SK-N-SH (cell line): Measurements from ENCODE around the gene FGF10. TPM values are rescaled to one million over a fixed set of nuclear protein-coding genes. Genes with fewer than 3 reads are reported as not detected.

Experiments used
- CTCF ChIA-PET: fragments of 300-600, 350-600 bp; formaldehyde crosslinking; extraction: SDS; loops from one replicate; lab custom pipeline; 2021; lab: Yijun Ruan, JAX
- POLR2A ChIA-PET: fragments of 350-600 bp; sonication (Branson Sonifier 250); formaldehyde crosslinking; extraction: SDS; loops from one replicate; lab custom pipeline; 2020; ENCODE audit warnings: antibody characterized with exemption, inconsistent platforms; lab: Yijun Ruan, JAX
- DNase-seq: peaks from one replicate; pipeline ENCODE4 v3.0.0; 2012
- H2AFZ ChIP-seq: fragments of 200-600 bp; sonication (generic); 2 replicates; pipeline ENCODE4 v1.8.1; 2016; ENCODE audit warnings: antibody characterized with exemption, mild to moderate bottlenecking, low read depth
- H3F3A ChIP-seq: fragments of 200-600 bp; sonication (generic); replicated peaks from 2 replicates; pipeline ENCODE3; 2016; ENCODE audit warnings: antibody characterized with exemption, mild to moderate bottlenecking; ENCODE audit not compliant: insufficient read depth
- H3K27ac ChIP-seq, 2 experiments: fragments of 200-500 bp in 1 of 2; fragments of 200-600 bp in 1 of 2; sonication (Bioruptor generic) in 1 of 2; sonication (generic), shearing (Covaris generic) in 1 of 2; 2 replicates each; pipeline versions ENCODE4 v1.5.1 to v1.6.1; 2014 to 2016; ENCODE audit warnings: low read depth in 2 of 2, inconsistent platforms in 1 of 2, low read length in 1 of 2, mild to moderate bottlenecking in 1 of 2, mixed read lengths in 1 of 2
- H3K27me3 ChIP-seq: fragments of 200-600 bp; sonication (generic), shearing (Covaris generic); 2 replicates; pipeline ENCODE4 v1.6.1; 2016; ENCODE audit warnings: mixed run types; ENCODE audit not compliant: insufficient read depth
- H3K36me3 ChIP-seq, 2 experiments: fragments of 200-500 bp in 1 of 2; fragments of 200-600 bp in 1 of 2; sonication (Bioruptor generic) in 1 of 2; sonication (generic) in 1 of 2; replicated peaks in 1 of 2; 2 replicates each; pipeline versions ENCODE3 to v1.5.1; 2014 to 2016; ENCODE audit warnings: low read length in 1 of 2, mild to moderate bottlenecking in 1 of 2; ENCODE audit not compliant: insufficient read depth in 2 of 2, control insufficient read depth in 1 of 2
- H3K4me1 ChIP-seq, 2 experiments: fragments of 200-500 bp in 1 of 2; fragments of 200-600 bp in 1 of 2; sonication (Bioruptor generic) in 1 of 2; sonication (generic), shearing (Covaris generic) in 1 of 2; 2 replicates each; pipeline versions ENCODE4 v1.5.1 to v1.6.1; 2014 to 2016; ENCODE audit warnings: low read depth in 1 of 2, low read length in 1 of 2, mixed run types in 1 of 2; ENCODE audit not compliant: insufficient read depth in 2 of 2, control insufficient read depth in 1 of 2
- H3K4me2 ChIP-seq: fragments of 200-600 bp; sonication (generic), shearing (Covaris generic); 2 replicates; pipeline ENCODE4 v1.6.1; 2017; ENCODE audit warnings: mixed run types
- H3K4me3 ChIP-seq, 2 experiments: fragments of 200-500 bp in 1 of 2; fragments of 200-600 bp in 1 of 2; sonication (Bioruptor generic) in 1 of 2; sonication (generic), shearing (Covaris generic) in 1 of 2; 2 replicates each; pipeline versions ENCODE4 v1.5.1 to v1.8.1; 2014 to 2016; ENCODE audit warnings: low read depth in 2 of 2, inconsistent platforms in 1 of 2, low read length in 1 of 2, mild to moderate bottlenecking in 1 of 2, mixed read lengths in 1 of 2, moderate library complexity in 1 of 2
- H3K79me2 ChIP-seq: fragments of 200-600 bp; sonication (generic); 2 replicates; pipeline ENCODE4 v1.8.1; 2017; ENCODE audit warnings: mild to moderate bottlenecking; ENCODE audit not compliant: insufficient read depth
- H3K9ac ChIP-seq: fragments of 200-600 bp; sonication (generic); 2 replicates; pipeline ENCODE4 v1.6.1; 2017; ENCODE audit warnings: mixed run types
- H3K9me2 ChIP-seq: fragments of 200-600 bp; sonication (generic); 2 replicates; pipeline ENCODE4 v1.6.1; 2017; ENCODE audit warnings: mixed run types
- H3K9me3 ChIP-seq: fragments of 200-600 bp; sonication (generic); 2 replicates; pipeline ENCODE4 v1.6.1; 2017; ENCODE audit warnings: mixed run types, mild to moderate bottlenecking, moderate library complexity
- H4K20me1 ChIP-seq: fragments of 200-600 bp; sonication (generic); 2 replicates; pipeline ENCODE4 v1.6.1; 2017; ENCODE audit warnings: mild to moderate bottlenecking, mixed run types; ENCODE audit not compliant: insufficient read depth
- CHD2 ChIP-seq: fragments of 150-350 bp; IDR thresholded peaks from 2 replicates; pipeline ENCODE4 v1.6.1; 2018; ENCODE audit warnings: low read length; ENCODE audit not compliant: partially characterized antibody
- CTCF ChIP-seq: fragments of 200-600 bp; sonication (generic); IDR thresholded peaks from 2 replicates; pipeline ENCODE4 v1.6.1; 2017; ENCODE audit warnings: antibody characterized with exemption, mild to moderate bottlenecking, moderate library complexity
- ELF1 ChIP-seq: IDR thresholded peaks from 2 replicates; pipeline ENCODE4 v1.4.0; 2012
- EZH2phosphoT487 ChIP-seq: fragments of 200-600 bp; sonication (generic); IDR thresholded peaks from 2 replicates; pipeline ENCODE4 v1.6.1; 2017; ENCODE audit warnings: low read depth, mixed run types, mild to moderate bottlenecking, antibody characterized with exemption, moderate library complexity, borderline replicate concordance
- FOXJ3 ChIP-seq: sonication (generic); formaldehyde crosslinking; IDR thresholded peaks from 2 replicates; pipeline ENCODE4 v1.5.1; 2020; ENCODE audit warnings: mild to moderate bottlenecking, missing genetic modification reagents
- FOXM1 ChIP-seq: IDR thresholded peaks from 2 replicates; pipeline ENCODE4 v1.4.0; 2012; ENCODE audit warnings: low read depth, mild to moderate bottlenecking
- GABPA ChIP-seq: IDR thresholded peaks from 2 replicates; pipeline ENCODE4 v1.4.0; 2012; ENCODE audit warnings: low read depth, mild to moderate bottlenecking
- IRF3 ChIP-seq: fragments of 150-350 bp; IDR thresholded peaks from 2 replicates; pipeline ENCODE4 v1.6.1; 2016; ENCODE audit warnings: mild to moderate bottlenecking, low read depth, low read length
- JUND ChIP-seq: IDR thresholded peaks from 2 replicates; pipeline ENCODE4 v1.4.0; 2012
- MXI1 ChIP-seq: IDR thresholded peaks from 2 replicates; pipeline ENCODE4 v1.6.1; 2012; ENCODE audit warnings: mild to moderate bottlenecking, low read depth, low read length, improper control_type of control experiment
- NFIC ChIP-seq: IDR thresholded peaks from 2 replicates; pipeline ENCODE4 v1.4.0; 2012; ENCODE audit warnings: borderline replicate concordance
- NRF1 ChIP-seq: IDR thresholded peaks from 2 replicates; pipeline ENCODE4 v1.6.1; 2012; ENCODE audit warnings: low read depth, mild to moderate bottlenecking, low read length
- PBX3 ChIP-seq: IDR thresholded peaks from 2 replicates; pipeline ENCODE4; 2012
- RCOR1 ChIP-seq: fragments of 150-350 bp; IDR thresholded peaks from 2 replicates; pipeline ENCODE4 v1.6.1; 2017; ENCODE audit warnings: antibody characterized with exemption, low read length
- RFX5 ChIP-seq: IDR thresholded peaks from 2 replicates; pipeline ENCODE4 v1.6.1; 2012; ENCODE audit warnings: mild to moderate bottlenecking, improper control_type of control experiment, low read length
- RXRA ChIP-seq: IDR thresholded peaks from 2 replicates; pipeline ENCODE4 v1.4.0; 2012; ENCODE audit warnings: low read depth, mild to moderate bottlenecking, borderline replicate concordance
- SIN3A ChIP-seq: IDR thresholded peaks from 2 replicates; pipeline ENCODE4 v1.6.1; 2012; ENCODE audit warnings: low read depth, mild to moderate bottlenecking, low read length, moderate library complexity, borderline replicate concordance
- TCF12 ChIP-seq: IDR thresholded peaks from 2 replicates; pipeline ENCODE4 v1.4.0; 2012
- USF1 ChIP-seq: IDR thresholded peaks from 2 replicates; pipeline ENCODE4 v1.4.0; 2012; ENCODE audit warnings: low read depth, borderline replicate concordance
- USF2 ChIP-seq: fragments of 150-350 bp; IDR thresholded peaks from 2 replicates; pipeline ENCODE4 v1.6.1; 2017; ENCODE audit warnings: antibody characterized with exemption, low read length, low read depth, borderline replicate concordance
- WGBS: methylation state at CpG from one replicate; pipeline ENCODE4 v1.1.6; 2017; ENCODE audit warnings: low lambda C conversion rate; 5-methylcytosine and 5-hydroxymethylcytosine counted together
- polyA plus RNA-seq, 3 experiments: library from polyadenylated mRNA; depleted of rRNA; stranded (reverse); fragments of >200 nt; gene quantifications; 2 replicates each; pipeline ENCODE4 v1.2.3, GENCODE V29; 2012

Gene FGF10
- polyA plus RNA-seq, 1 of the 3 experiments (the other 2 are of a cell fraction) = not detected

- TF ChIP-seq SIN3A = no peak
- no peak for TF ChIP-seq CTCF
- no peak for TF ChIP-seq IRF3
- TF ChIP-seq USF1 = no peak
- no peak for TF ChIP-seq RCOR1
- TF ChIP-seq MXI1 = no peak
- no peak for TF ChIP-seq RFX5
- TF ChIP-seq PBX3 = no peak
- TF ChIP-seq GABPA = no peak
- Histone ChIP-seq H4K20me1 (no peaks in the 10 kb centered on the region), H3F3A (no peaks in the 10 kb centered on the region), H3K27me3 (no peaks in the 10 kb centered on the region), H2AFZ (no peak overlapping the region), H3K27ac (no peak overlapping the region), H3K9ac (no peak overlapping the region), H3K4me2 (no peak overlapping the region), H3K36me3 (no peaks in the 10 kb centered on the region), H3K9me2 (no peaks in the 10 kb centered on the region), H3K9me3 (no peaks in the 10 kb centered on the region), H3K79me2 (no peaks in the 10 kb centered on the region), H3K4me3 (no peak overlapping the region), H3K4me1 (no peaks in the 10 kb centered on the region)
- POLR2A ChIA-PET = no interaction called here
- DNase-seq = no peak
- CTCF ChIA-PET = no interaction called here
These were observed 121.3 kb downstream of the FGF10 start for GRCh38 chr5:44267909-44268308.

GRCh38 chr5:44266882-44267576 lies 122.2 kb downstream of the FGF10 start:
- H3K27ac ChIP-seq = no peak overlapping the region
- H3K4me1 ChIP-seq = no peaks in the 10 kb centered on the region
- 23% methylated on average over 2 of the region's 2 CpGs for WGBS
- no peak overlapping the region for H2AFZ ChIP-seq
- H3K4me3 ChIP-seq = no peak overlapping the region
- H3K9me2 ChIP-seq = no peaks in the 10 kb centered on the region
- no peaks in the 10 kb centered on the region for H3F3A ChIP-seq
- POLR2A ChIA-PET = no interaction called here
- H3K36me3 ChIP-seq = no peaks in the 10 kb centered on the region
- no peaks in the 10 kb centered on the region for H3K9me3 ChIP-seq
- no peak for DNase-seq
- no peak overlapping the region for H3K9ac ChIP-seq
- H3K79me2 ChIP-seq = no peaks in the 10 kb centered on the region
- TF ChIP-seq ELF1 (no peak), FOXJ3 (no peak), CHD2 (no peak), FOXM1 (no peak), USF2 (no peak), TCF12 (no peak), RFX5 (no peak), NRF1 (no peak), USF1 (no peak), JUND (no peak), IRF3 (no peak), SIN3A (no peak), NFIC (no peak), EZH2phosphoT487 (no peak), RXRA (no peak)
- H3K4me2 ChIP-seq = no peak overlapping the region
- CTCF ChIA-PET = no interaction called here
- H4K20me1 ChIP-seq = no peaks in the 10 kb centered on the region
- H3K27me3 ChIP-seq = no peaks in the 10 kb centered on the region
